ENCODE measurements around the gene PRKAR2A.

- TF ChIP-seq CTCF (IDR thresholded peaks at IDR 0.05) (no peak), POLR2A (IDR thresholded peaks at IDR 0.05) (peak; percentile 20 to 90)
Measured at GRCh38 chr3:48847504-48848423, at the start of gene PRKAR2A.
